K562 (cell line): Measurements from ENCODE around the gene CAMSAP2. TPM values are rescaled to one million over a fixed set of nuclear protein-coding genes. Genes with fewer than 3 reads are reported as not detected.

Experiments
- ATAC-seq: fragments of 200-7000 bp; cut with Tn5 transposase; 3 replicates; pipeline ENCODE4 v1.9.1; 2020; ENCODE audit warnings: moderate library complexity
- BruUV-seq: library from RNA; stranded (reverse); fragments of 400-500 nt; replicated peaks from 2 replicates; lab custom pipeline; 2021; lab: Mats Ljungman, UMichigan
- CTCF ChIA-PET: fragments of 300-600 bp; formaldehyde crosslinking; extraction: SDS; loops from one replicate; lab custom pipeline; 2021; ENCODE audit warnings: low intra/inter-chr PET ratio; lab: Yijun Ruan, JAX
- POLR2A ChIA-PET: fragments of 300-600, 350-650 bp; sonication (Branson Sonifier 250); formaldehyde crosslinking; extraction: SDS; loops from one replicate; lab custom pipeline; 2021; ENCODE audit warnings: antibody characterized with exemption, inconsistent platforms; lab: Yijun Ruan, JAX
- DNase-seq, 4 experiments: peaks; one replicate each; pipeline versions ENCODE4 v3.0.0 to v3.0.0-alpha.2; 2011 to 2018; ENCODE audit warnings: low spot score in 3 of 4, mixed read lengths in 3 of 4; ENCODE audit errors: extremely low read depth in 1 of 4
- FAIRE-seq: peaks from 2 replicates; lab custom pipeline; 2011; peaks lifted over from hg19 to GRCh38; lab: Jason Lieb, UNC
- H2AFZ ChIP-seq: 2 replicates; pipeline ENCODE4 v1.6.0; 2011; ENCODE audit warnings: low read depth, low read length, control low read depth, inconsistent platforms
- H3K27ac ChIP-seq: fragments of 200-600 bp; 3 replicates; pipeline ENCODE4 v1.8.0; 2011; ENCODE audit warnings: low read depth, mild to moderate bottlenecking, control low read depth, inconsistent platforms, low read length, moderate library complexity, mixed read lengths; ENCODE audit errors: extremely low read depth
- H3K27me3 ChIP-seq, 2 experiments: fragments of 300-600 bp in 1 of 2; 2 replicates in 1 of 2; 3 replicates in 1 of 2; pipeline versions ENCODE4 v1.6.0 to v1.8.0; 2011; ENCODE audit warnings: inconsistent platforms in 2 of 2, low read length in 2 of 2, mild to moderate bottlenecking in 1 of 2, mixed read lengths in 1 of 2, moderate library complexity in 1 of 2; ENCODE audit not compliant: control insufficient read depth in 2 of 2, insufficient read depth in 2 of 2
- H3K36me3 ChIP-seq: fragments of 300-600 bp; 3 replicates; pipeline ENCODE4 v1.8.0; 2011; ENCODE audit warnings: mild to moderate bottlenecking, low read length, inconsistent platforms; ENCODE audit not compliant: control insufficient read depth, insufficient read depth
- H3K4me1 ChIP-seq, 2 experiments: fragments of 200-600 bp in 1 of 2; replicated peaks in 1 of 2; 2 replicates in 1 of 2; 3 replicates in 1 of 2; pipeline versions ENCODE4 v1.5.1 to v1.8.0; 2011; ENCODE audit warnings: inconsistent platforms in 2 of 2, low read length in 2 of 2, mild to moderate bottlenecking in 1 of 2, mixed read lengths in 1 of 2, moderate library complexity in 1 of 2; ENCODE audit not compliant: control insufficient read depth in 2 of 2, insufficient read depth in 2 of 2
- H3K4me2 ChIP-seq: 2 replicates; pipeline ENCODE4 v1.6.1; 2011; ENCODE audit warnings: low read length, control low read depth, inconsistent platforms, mixed read lengths; ENCODE audit not compliant: insufficient read depth
- H3K4me3 ChIP-seq: fragments of 200-600 bp; sonication (generic), shearing (Covaris generic); 2 replicates; pipeline ENCODE4 v1.5.1; 2016; ENCODE audit warnings: control low read depth, inconsistent platforms
- H3K79me2 ChIP-seq: fragments of 200-600 bp; 3 replicates; pipeline ENCODE4 v1.8.0; 2011; ENCODE audit warnings: low read length, inconsistent platforms; ENCODE audit not compliant: control insufficient read depth, insufficient read depth
- H3K9ac ChIP-seq, 2 experiments: 2 replicates each; pipeline versions ENCODE4 v1.6.0 to v1.6.1; 2011; ENCODE audit warnings: low read depth in 2 of 2, low read length in 2 of 2, control low read depth in 1 of 2, inconsistent platforms in 1 of 2, mild to moderate bottlenecking in 1 of 2, mixed read lengths in 1 of 2; ENCODE audit not compliant: insufficient read depth in 1 of 2
- H3K9me1 ChIP-seq: one replicate; pipeline ENCODE4 v1.6.0; 2011; ENCODE audit warnings: inconsistent platforms, mild to moderate bottlenecking, low read length, moderate library complexity; ENCODE audit not compliant: control insufficient read depth, insufficient read depth
- H3K9me3 ChIP-seq: replicated peaks from 2 replicates; pipeline ENCODE4 v1.5.1; 2011; ENCODE audit warnings: low read depth, low read length, inconsistent platforms; ENCODE audit not compliant: control insufficient read depth, insufficient read depth
- H4K20me1 ChIP-seq: replicated peaks from 2 replicates; pipeline ENCODE4 v1.6.1; 2011; ENCODE audit warnings: low read length, inconsistent platforms, mixed read lengths; ENCODE audit not compliant: control insufficient read depth, insufficient read depth
- C11orf30 ChIP-seq: fragments of 450-650 bp; IDR thresholded peaks from 2 replicates; pipeline ENCODE4 v1.6.1; 2016; ENCODE audit warnings: low read depth, mild to moderate bottlenecking
- DEAF1 ChIP-seq: fragments of 450-650 bp; formaldehyde crosslinking; IDR thresholded peaks from 2 replicates; pipeline ENCODE4 v1.4.0; 2020; ENCODE audit warnings: mild to moderate bottlenecking, moderate library complexity
- MAFG ChIP-seq: fragments of 450-650 bp; conservative IDR thresholded peaks from 2 replicates; pipeline ENCODE4 v1.6.1; 2016; ENCODE audit warnings: missing genetic modification characterization, missing compliant biosample characterization
- PKNOX1 ChIP-seq: fragments of 450-650 bp; IDR thresholded peaks from 2 replicates; pipeline ENCODE4 v1.6.1; 2016
- SRF ChIP-seq, 2 experiments: fragments of 250-450, 450-650 bp in 1 of 2; sonication (Bioruptor Pico) in 1 of 2; sonication (generic) in 1 of 2; formaldehyde crosslinking; IDR thresholded peaks; 2 replicates each; pipeline versions ENCODE4 v1.5.0 to v1.5.1; 2020 to 2022; ENCODE audit warnings: mild to moderate bottlenecking in 1 of 2, missing genetic modification reagents in 1 of 2
- ZNF384 ChIP-seq: IDR thresholded peaks from 2 replicates; pipeline ENCODE4 v1.6.1; 2012; ENCODE audit warnings: low read depth, low read length, improper control_type of control experiment
- ZNF407 ChIP-seq: fragments of 450-650 bp; IDR thresholded peaks from 2 replicates; pipeline ENCODE4 v1.6.1; 2016; ENCODE audit warnings: low read depth
- WGBS: fragments of 100-300 bp; shearing (Covaris generic); methylation state at CpG from one replicate; pipeline ENCODE4 v1.1.6; 2016; ENCODE audit warnings: low coverage, mixed read lengths; ENCODE audit not compliant: insufficient coverage; ENCODE audit errors: missing lambda C conversion rate; 5-methylcytosine and 5-hydroxymethylcytosine counted together
- in situ Hi-C: fragments of 300-500 bp; cut with MboI; formaldehyde crosslinking; loops from 4 replicates; pipeline ENCODE4 v1.15.0; 2018; ENCODE audit warnings: inconsistent platforms, mixed read lengths
- intact Hi-C: fragments of 100-400 bp; cut with micrococcal nuclease; formaldehyde crosslinking; loops from 2 replicates; pipeline ENCODE4 v1.14.2; 2022
- polyA plus RNA-seq, 8 experiments: library from polyadenylated mRNA; depleted of rRNA in 4 of 8; stranded (reverse) in 5 of 8; unstranded in 3 of 8; fragments of >200 nt; fragmentation: Nextera tagmentation in 2 of 8; fragmentation: Illumina TruSeq in 1 of 8; extraction: Ambion mirVana in 2 of 8; extraction: Trizol in 1 of 8; gene quantifications; 2 replicates each; pipeline versions ENCODE4 v1.2.1 to v1.2.3, GENCODE V29; 2011 to 2014; ENCODE audit warnings: inconsistent platforms in 1 of 8, missing spikeins in 1 of 8
- total RNA-seq, 7 experiments: library from RNA; depleted of rRNA in 6 of 7; stranded (reverse); fragments of >200 nt in 6 of 7; fragmentation: Illumina TruSeq in 2 of 7; extraction: Trizol in 2 of 7; gene quantifications; 2 replicates each; pipeline versions ENCODE4 v1.2.1 to v1.2.3, GENCODE V29; 2011 to 2021; ENCODE audit warnings: low replicate concordance in 1 of 7

Gene CAMSAP2
- total and polyA plus RNA-seq, 9 of the 15 experiments (the other 6 are each of a cell fraction or from before 2014, with no cell fraction given): 1.4 to 7.5 (median 2.7) TPM

GRCh38 chr1:200731654-200732332 lies 6.9 kb upstream of the CAMSAP2 start:
- in situ Hi-C loops: no loop called here
- Histone ChIP-seq H3K27ac (no peak overlapping the region), H3K4me1 (no peaks in the 10 kb centered on the region), H3K9me3 (no peaks in the 10 kb centered on the region), H2AFZ (peak overlapping the region; percentile 56), H3K79me2 (no peaks in the 10 kb centered on the region), H3K4me3 (no peak overlapping the region), H3K9ac (no peak overlapping the region), H3K4me2 (no peak overlapping the region), H4K20me1 (no peaks in the 10 kb centered on the region), H3K27me3 (no peaks in the 10 kb centered on the region), H3K36me3 (no peaks in the 10 kb centered on the region), H3K9me1 (no peaks in the 10 kb centered on the region)
- FAIRE-seq: no peak
- BruUV-seq: no TSS peak
- intact Hi-C loops: no loop called here
- POLR2A ChIA-PET: interaction anchor here (0.6 to 2.8 kb wide), 5 partner anchors 8 to 62 kb away, joined by 3 to 10 read pairs (median 3); partner anchors contain the start of gene DDX59
- DNase-seq: peak in 1 of 4 experiments; percentile 32
- ATAC-seq: peak; percentile 74
- CTCF ChIA-PET: no interaction called here
- 69% methylated on average over 5 of the region's 5 CpGs for WGBS
- TF ChIP-seq DEAF1 (CRISPR knock-in tag) (no peak), MAFG (peak; percentile 58), SRF (CRISPR knock-in tag; IDR thresholded peaks at IDR 0.05) (peak in 1 of 2 experiments; percentile 97; a peak in 3 of 4 replicates), ZNF407 (peak; percentile 59), C11orf30 (peak; percentile 73), PKNOX1 (no peak), ZNF384 (peak; percentile 57)
